ENCODE measurements around the gene TRAFD1. TPM values are rescaled to one million over a fixed set of nuclear protein-coding genes. Genes with fewer than 3 reads are reported as not detected.

The TRAFD1 gene
- total RNA-seq, 1 experiment from 2014 or later: 25.5 TPM

DNA sequence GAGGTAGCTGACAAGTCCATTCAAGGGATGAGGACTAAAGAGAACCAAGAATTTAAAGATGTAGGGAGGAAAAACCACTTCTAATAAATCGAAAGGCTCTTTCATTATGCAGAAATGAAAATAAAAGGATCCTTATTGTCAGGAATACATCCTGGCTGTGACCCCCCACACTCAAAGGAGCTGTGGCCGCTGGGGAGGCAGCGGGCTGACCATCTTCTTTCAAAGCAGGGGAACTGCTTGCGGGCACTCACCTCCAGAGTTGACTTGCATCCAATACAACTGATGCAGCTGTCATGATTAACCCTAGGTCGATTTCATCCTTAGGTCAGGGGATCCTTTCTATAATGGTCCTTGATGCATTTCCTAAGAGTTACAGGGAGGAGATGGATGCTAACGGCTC lies 35.3 kb downstream of the TRAFD1 start:
- Histone ChIP-seq H3K4me1 (ENCODE audit: control insufficient read depth in 1 of 2, insufficient read depth in 2 of 2, low read length in 2 of 2) (no peaks in the 10 kb centered on the region), H3K79me2 (ENCODE audit: insufficient read depth, low read length) (no peaks in the 10 kb centered on the region), H3K4me3 (replicated peaks in 1 of 2; ENCODE audit: low read depth in 1 of 2, low read length in 2 of 2) (no peak overlapping the region), H4K20me1 (ENCODE audit: insufficient read depth) (no peaks in the 10 kb centered on the region), H3K36me3 (ENCODE audit: control insufficient read depth in 1 of 2, insufficient read depth in 2 of 2, low read length in 2 of 2) (peaks cover 0 to 9% of the 10 kb centered on the region in 2 experiments; a peak in 2 of 4 replicates), H3K9me2 (ENCODE audit: insufficient read depth) (no peaks in the 10 kb centered on the region), H3K9me3 (ENCODE audit: control insufficient read depth in 1 of 2, insufficient read depth in 1 of 2, low read depth in 1 of 2, low read length in 2 of 2) (no peaks in the 10 kb centered on the region), H3K9ac (ENCODE audit: low read length) (no peak overlapping the region), H3K4me2 (ENCODE audit: low read length) (no peak overlapping the region), H3K27me3 (ENCODE audit: insufficient read depth, low read length) (no peaks in the 10 kb centered on the region), H3K27ac (ENCODE audit: low read depth, low read length) (no peak overlapping the region), H2AFZ (ENCODE audit: low read depth, low read length, poor library complexity, severe bottlenecking) (no peak overlapping the region)
- POLR2A ChIA-PET: no interaction called here
- CTCF ChIA-PET: no interaction called here
- BruUV-seq (replicated peaks): no TSS peak
- ATAC-seq (no peak), DNase-seq (ENCODE audit: low read depth, low spot score) (no peak)
- intact Hi-C loops (cut with micrococcal nuclease): no loop called here
- TF ChIP-seq, protein P1, sequence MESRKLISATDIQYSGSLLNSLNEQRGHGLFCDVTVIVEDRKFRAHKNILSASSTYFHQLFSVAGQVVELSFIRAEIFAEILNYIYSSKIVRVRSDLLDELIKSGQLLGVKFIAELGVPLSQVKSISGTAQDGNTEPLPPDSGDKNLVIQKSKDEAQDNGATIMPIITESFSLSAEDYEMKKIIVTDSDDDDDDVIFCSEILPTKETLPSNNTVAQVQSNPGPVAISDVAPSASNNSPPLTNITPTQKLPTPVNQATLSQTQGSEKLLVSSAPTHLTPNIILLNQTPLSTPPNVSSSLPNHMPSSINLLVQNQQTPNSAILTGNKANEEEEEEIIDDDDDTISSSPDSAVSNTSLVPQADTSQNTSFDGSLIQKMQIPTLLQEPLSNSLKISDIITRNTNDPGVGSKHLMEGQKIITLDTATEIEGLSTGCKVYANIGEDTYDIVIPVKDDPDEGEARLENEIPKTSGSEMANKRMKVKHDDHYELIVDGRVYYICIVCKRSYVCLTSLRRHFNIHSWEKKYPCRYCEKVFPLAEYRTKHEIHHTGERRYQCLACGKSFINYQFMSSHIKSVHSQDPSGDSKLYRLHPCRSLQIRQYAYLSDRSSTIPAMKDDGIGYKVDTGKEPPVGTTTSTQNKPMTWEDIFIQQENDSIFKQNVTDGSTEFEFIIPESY (IDR thresholded peaks at IDR 0.05; ENCODE audit: extremely low read depth, insufficient replicate concordance, low read length): no peak
- no peak for TF ChIP-seq EZH2 (IDR thresholded peaks at IDR 0.05)
- no peak for TF ChIP-seq TCF7L2 (IDR thresholded peaks at IDR 0.05; ENCODE audit: borderline replicate concordance, extremely low read depth, insufficient read depth, insufficient read length)
- no peak for TF ChIP-seq CBX3 (IDR thresholded peaks at IDR 0.05; ENCODE audit: low read depth)
- RAD21 ChIA-PET (ENCODE audit: low non-redundant PET in 1 of 2, low total read pairs in 2 of 2, uncharacterized antibody in 2 of 2, unreplicated experiment in 2 of 2): no interaction called here

DNA sequence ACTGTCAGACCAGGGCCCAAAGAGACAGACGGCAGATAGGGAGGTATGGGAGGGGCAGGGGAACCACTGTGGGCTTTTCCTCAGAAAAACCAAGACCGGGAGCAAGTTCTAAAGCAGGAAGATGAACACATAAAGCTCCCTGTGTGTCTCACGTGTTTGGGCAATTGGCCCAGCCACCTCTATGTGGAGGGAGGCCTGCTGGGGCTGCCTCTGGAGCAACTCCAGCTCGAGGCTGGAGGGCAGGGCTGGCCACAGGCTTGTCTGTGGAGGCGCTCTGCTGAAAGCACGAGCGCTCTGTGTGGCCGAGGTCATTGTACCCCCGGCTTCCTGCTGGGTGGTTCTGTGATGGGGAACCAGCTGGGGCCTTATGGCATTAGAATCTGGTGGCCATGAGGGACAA lies 36.4 kb downstream of the TRAFD1 start:
- Histone ChIP-seq H3K9me3 (ENCODE audit: control insufficient read depth in 1 of 2, insufficient read depth in 1 of 2, low read depth in 1 of 2, low read length in 2 of 2) (no peaks in the 10 kb centered on the region), H3K27me3 (ENCODE audit: insufficient read depth, low read length) (no peaks in the 10 kb centered on the region), H3K9ac (ENCODE audit: low read length) (no peak overlapping the region), H3K36me3 (ENCODE audit: control insufficient read depth in 1 of 2, insufficient read depth in 2 of 2, low read length in 2 of 2) (peaks cover 0 to 9% of the 10 kb centered on the region in 2 experiments; a peak in 2 of 4 replicates), H3K9me2 (ENCODE audit: insufficient read depth) (no peaks in the 10 kb centered on the region), H3K4me1 (ENCODE audit: control insufficient read depth in 1 of 2, insufficient read depth in 2 of 2, low read length in 2 of 2) (no peaks in the 10 kb centered on the region), H3K4me3 (replicated peaks in 1 of 2; ENCODE audit: low read depth in 1 of 2, low read length in 2 of 2) (no peak overlapping the region), H3K27ac (ENCODE audit: low read depth, low read length) (no peak overlapping the region), H3K4me2 (ENCODE audit: low read length) (no peak overlapping the region), H2AFZ (ENCODE audit: low read depth, low read length, poor library complexity, severe bottlenecking) (no peak overlapping the region), H3K79me2 (ENCODE audit: insufficient read depth, low read length) (no peaks in the 10 kb centered on the region), H4K20me1 (ENCODE audit: insufficient read depth) (no peaks in the 10 kb centered on the region)
- RAD21 ChIA-PET (ENCODE audit: low non-redundant PET in 1 of 2, low total read pairs in 2 of 2, uncharacterized antibody in 2 of 2, unreplicated experiment in 2 of 2): no interaction called here
- POLR2A ChIA-PET: no interaction called here
- CTCF ChIA-PET: no interaction called here
- ATAC-seq (no peak), DNase-seq (ENCODE audit: low read depth, low spot score) (no peak)
- intact Hi-C loops (cut with micrococcal nuclease): no loop called here
- no TSS peak for BruUV-seq (replicated peaks)
- TF ChIP-seq, protein P2, sequence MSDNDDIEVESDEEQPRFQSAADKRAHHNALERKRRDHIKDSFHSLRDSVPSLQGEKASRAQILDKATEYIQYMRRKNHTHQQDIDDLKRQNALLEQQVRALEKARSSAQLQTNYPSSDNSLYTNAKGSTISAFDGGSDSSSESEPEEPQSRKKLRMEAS (IDR thresholded peaks at IDR 0.05): no peak
- TF ChIP-seq, protein P3, sequence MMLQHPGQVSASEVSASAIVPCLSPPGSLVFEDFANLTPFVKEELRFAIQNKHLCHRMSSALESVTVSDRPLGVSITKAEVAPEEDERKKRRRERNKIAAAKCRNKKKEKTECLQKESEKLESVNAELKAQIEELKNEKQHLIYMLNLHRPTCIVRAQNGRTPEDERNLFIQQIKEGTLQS (IDR thresholded peaks at IDR 0.05): no peak
- TF ChIP-seq RAD21 (IDR thresholded peaks at IDR 0.05; ENCODE audit: low read depth) (no peak), POLR2AphosphoS5 (IDR thresholded peaks at IDR 0.05; ENCODE audit: low read depth, low read length) (no peak), SP1 (IDR thresholded peaks at IDR 0.05; ENCODE audit: low read depth) (no peak), CBX3 (IDR thresholded peaks at IDR 0.05; ENCODE audit: low read depth) (no peak), JUND (IDR thresholded peaks at IDR 0.05) (no peak), FOSL1 (IDR thresholded peaks at IDR 0.05; ENCODE audit: low read depth) (no peak)
- TF ChIP-seq, protein P4, sequence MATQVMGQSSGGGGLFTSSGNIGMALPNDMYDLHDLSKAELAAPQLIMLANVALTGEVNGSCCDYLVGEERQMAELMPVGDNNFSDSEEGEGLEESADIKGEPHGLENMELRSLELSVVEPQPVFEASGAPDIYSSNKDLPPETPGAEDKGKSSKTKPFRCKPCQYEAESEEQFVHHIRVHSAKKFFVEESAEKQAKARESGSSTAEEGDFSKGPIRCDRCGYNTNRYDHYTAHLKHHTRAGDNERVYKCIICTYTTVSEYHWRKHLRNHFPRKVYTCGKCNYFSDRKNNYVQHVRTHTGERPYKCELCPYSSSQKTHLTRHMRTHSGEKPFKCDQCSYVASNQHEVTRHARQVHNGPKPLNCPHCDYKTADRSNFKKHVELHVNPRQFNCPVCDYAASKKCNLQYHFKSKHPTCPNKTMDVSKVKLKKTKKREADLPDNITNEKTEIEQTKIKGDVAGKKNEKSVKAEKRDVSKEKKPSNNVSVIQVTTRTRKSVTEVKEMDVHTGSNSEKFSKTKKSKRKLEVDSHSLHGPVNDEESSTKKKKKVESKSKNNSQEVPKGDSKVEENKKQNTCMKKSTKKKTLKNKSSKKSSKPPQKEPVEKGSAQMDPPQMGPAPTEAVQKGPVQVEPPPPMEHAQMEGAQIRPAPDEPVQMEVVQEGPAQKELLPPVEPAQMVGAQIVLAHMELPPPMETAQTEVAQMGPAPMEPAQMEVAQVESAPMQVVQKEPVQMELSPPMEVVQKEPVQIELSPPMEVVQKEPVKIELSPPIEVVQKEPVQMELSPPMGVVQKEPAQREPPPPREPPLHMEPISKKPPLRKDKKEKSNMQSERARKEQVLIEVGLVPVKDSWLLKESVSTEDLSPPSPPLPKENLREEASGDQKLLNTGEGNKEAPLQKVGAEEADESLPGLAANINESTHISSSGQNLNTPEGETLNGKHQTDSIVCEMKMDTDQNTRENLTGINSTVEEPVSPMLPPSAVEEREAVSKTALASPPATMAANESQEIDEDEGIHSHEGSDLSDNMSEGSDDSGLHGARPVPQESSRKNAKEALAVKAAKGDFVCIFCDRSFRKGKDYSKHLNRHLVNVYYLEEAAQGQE (IDR thresholded peaks at IDR 0.05; ENCODE audit: low read depth): no peak
- TF ChIP-seq, protein P5, sequence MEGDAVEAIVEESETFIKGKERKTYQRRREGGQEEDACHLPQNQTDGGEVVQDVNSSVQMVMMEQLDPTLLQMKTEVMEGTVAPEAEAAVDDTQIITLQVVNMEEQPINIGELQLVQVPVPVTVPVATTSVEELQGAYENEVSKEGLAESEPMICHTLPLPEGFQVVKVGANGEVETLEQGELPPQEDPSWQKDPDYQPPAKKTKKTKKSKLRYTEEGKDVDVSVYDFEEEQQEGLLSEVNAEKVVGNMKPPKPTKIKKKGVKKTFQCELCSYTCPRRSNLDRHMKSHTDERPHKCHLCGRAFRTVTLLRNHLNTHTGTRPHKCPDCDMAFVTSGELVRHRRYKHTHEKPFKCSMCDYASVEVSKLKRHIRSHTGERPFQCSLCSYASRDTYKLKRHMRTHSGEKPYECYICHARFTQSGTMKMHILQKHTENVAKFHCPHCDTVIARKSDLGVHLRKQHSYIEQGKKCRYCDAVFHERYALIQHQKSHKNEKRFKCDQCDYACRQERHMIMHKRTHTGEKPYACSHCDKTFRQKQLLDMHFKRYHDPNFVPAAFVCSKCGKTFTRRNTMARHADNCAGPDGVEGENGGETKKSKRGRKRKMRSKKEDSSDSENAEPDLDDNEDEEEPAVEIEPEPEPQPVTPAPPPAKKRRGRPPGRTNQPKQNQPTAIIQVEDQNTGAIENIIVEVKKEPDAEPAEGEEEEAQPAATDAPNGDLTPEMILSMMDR (IDR thresholded peaks at IDR 0.05 in 2 of 3, conservative IDR thresholded peaks at IDR 0.05 in 1 of 3; ENCODE audit: borderline replicate concordance in 1 of 3, insufficient read depth in 1 of 3, low read depth in 2 of 3, low read length in 2 of 3): no peak

All from HCT116 (cell line).